ENCODE data around the gene IFNL3.
"Not testable (repeated sequence)": the region's sequence is repeated elsewhere in the genome, so short reads cannot be mapped to it uniquely, and the experiment has no call there.

IFNL3 gene

GRCh38 chr19:39253374-39254149 lies 8.8 kb upstream of the IFNL3 start:
- no peak for DNase-seq (ENCODE audit: low read depth)

GRCh38 chr19:39252458-39252857 lies 7.7 kb upstream of the IFNL3 start:
- no peak for DNase-seq (ENCODE audit: low read depth)

- DNase-seq (ENCODE audit: low read depth), result no peak
Observed at GRCh38 chr19:39251846-39252245, 7.0 kb upstream of the IFNL3 start.

- DNase-seq (ENCODE audit: low read depth), result no peak
Observed at GRCh38 chr19:39251081-39251480, 6.3 kb upstream of the IFNL3 start.

- no peak for DNase-seq (ENCODE audit: low read depth)
Observed at GRCh38 chr19:39248806-39249205, 4.0 kb upstream of the IFNL3 start, which contains the start of gene IFNL4. IFNL4 (minus strand) TSS chr19:39248856.

- no peak for DNase-seq (ENCODE audit: low read depth)
Observed at GRCh38 chr19:39247701-39248664, 3.2 kb upstream of the IFNL3 start.

- no peak for DNase-seq (ENCODE audit: low read depth)
Observed at GRCh38 chr19:39246951-39247669, 2.3 kb upstream of the IFNL3 start.

GRCh38 chr19:39245166-39245565 lies 360 bp upstream of the IFNL3 start:
- not testable (repeated sequence) for DNase-seq (ENCODE audit: low read depth)

- DNase-seq (ENCODE audit: low read depth), result not testable (repeated sequence)
Observed at GRCh38 chr19:39243741-39244140, 1.1 kb downstream of the IFNL3 start.

GRCh38 chr19:39240421-39240820 lies 4.4 kb downstream of the IFNL3 start:
- no peak for DNase-seq (ENCODE audit: low read depth)

- no peak for DNase-seq (ENCODE audit: low read depth)
Observed at GRCh38 chr19:39238944-39239343, 5.9 kb downstream of the IFNL3 start.

- DNase-seq (ENCODE audit: low read depth), result no peak
Observed at GRCh38 chr19:39238209-39238608, 6.6 kb downstream of the IFNL3 start.

GRCh38 chr19:39237200-39238184 lies 7.3 kb downstream of the IFNL3 start:
- DNase-seq (ENCODE audit: low read depth), result no peak

- DNase-seq (ENCODE audit: low read depth), result no peak
Observed at GRCh38 chr19:39236527-39236926, 8.3 kb downstream of the IFNL3 start.

- no peak for DNase-seq (ENCODE audit: low read depth)
Observed at GRCh38 chr19:39232708-39233107, 12.1 kb downstream of the IFNL3 start.

GRCh38 chr19:39230096-39230764 lies 14.6 kb downstream of the IFNL3 start:
- DNase-seq (ENCODE audit: low read depth), result no peak

- DNase-seq (ENCODE audit: low read depth), result no peak
Observed at GRCh38 chr19:39224910-39225309, 19.9 kb downstream of the IFNL3 start.

GRCh38 chr19:39223703-39224279 lies 21.0 kb downstream of the IFNL3 start:
- no peak for DNase-seq (ENCODE audit: low read depth)

GRCh38 chr19:39219108-39219507 lies 25.7 kb downstream of the IFNL3 start:
- not testable (repeated sequence) for DNase-seq (ENCODE audit: low read depth)
